GM19239 (cell line): ENCODE results near the gene KLHL2.
A peak's percentile ranks its signal among the peaks of the same experiment; 100 is the strongest.
"Not testable (repeated sequence)": the region's sequence is repeated elsewhere in the genome, so short reads cannot be mapped to it uniquely, and the experiment has no call there.

Source experiments
- DNase-seq: peaks from one replicate; pipeline ENCODE4 v3.0.0; 2011; ENCODE audit warnings: low spot score; ENCODE audit not compliant: insufficient read length
- FAIRE-seq: peaks from 2 replicates; lab custom pipeline; 2011; peaks lifted over from hg19 to GRCh38; lab: Jason Lieb, UNC

Gene KLHL2

GRCh38 chr4:165229490-165230200 is 22.3 kb downstream of the KLHL2 start:
- FAIRE-seq: peak; percentile 86
- DNase-seq: not testable (repeated sequence)

DNA sequence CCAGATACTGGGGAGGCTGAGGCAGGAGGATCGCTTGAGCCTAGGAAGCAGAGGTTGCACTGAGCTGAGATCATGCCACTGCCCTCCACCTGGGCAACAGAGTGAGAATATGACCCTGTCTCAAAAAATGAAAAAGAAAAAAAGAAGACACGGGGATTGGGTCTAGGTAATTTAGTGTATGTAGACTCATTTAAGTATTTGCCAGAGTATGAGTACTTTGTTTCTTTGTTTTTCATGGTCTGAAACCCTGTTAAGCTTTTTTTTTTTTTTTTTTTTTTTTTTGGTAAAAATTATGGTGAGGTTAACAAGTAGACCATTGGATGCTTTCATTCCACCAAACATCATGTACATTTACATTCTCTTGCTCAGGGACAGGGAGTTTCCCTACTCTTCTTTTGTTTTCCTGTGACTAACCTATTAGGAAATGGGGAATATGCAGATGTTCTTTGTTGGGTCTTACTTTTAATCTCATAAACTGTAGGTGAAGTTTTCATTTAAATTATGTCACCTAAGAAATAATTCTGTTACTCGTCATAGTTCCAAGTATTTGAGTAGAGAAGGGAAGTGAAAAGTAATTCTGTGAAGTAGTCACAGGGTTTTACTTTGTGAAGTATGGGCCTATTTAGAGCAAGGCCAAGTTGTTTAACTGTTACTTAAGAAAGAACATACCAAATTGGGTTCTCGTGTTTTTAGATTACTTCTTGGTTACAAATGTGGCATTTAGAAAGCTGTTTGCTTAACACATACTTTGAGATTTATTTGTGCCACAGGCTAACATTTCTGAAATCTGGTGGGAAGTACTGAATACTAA is 25.5 kb downstream of the KLHL2 start:
- not testable (repeated sequence) for DNase-seq
- FAIRE-seq: peak; percentile 89

GRCh38 chr4:165234766-165235165 is 27.4 kb downstream of the KLHL2 start:
- FAIRE-seq (no peak), DNase-seq (no peak)

DNA sequence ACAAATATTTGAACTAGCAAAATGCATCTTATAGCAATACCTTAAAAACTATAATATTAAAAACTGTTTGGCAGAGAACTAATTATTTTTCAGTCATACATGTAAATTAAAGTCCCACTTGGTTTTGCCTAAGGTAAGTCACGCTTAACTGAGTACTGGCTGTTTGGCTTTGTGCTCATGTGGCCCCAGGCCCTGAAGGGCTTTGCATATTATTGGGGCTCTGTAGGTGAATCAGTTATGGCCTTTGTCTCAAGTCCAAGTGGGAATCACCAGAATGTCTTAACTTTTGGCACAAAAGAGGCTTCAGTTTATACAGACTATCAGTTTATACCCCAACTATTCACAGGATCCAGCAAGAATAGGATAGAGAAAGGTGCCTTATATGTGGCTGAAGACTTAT is 29.5 kb downstream of the KLHL2 start:
- not testable (repeated sequence) for FAIRE-seq, DNase-seq

DNA sequence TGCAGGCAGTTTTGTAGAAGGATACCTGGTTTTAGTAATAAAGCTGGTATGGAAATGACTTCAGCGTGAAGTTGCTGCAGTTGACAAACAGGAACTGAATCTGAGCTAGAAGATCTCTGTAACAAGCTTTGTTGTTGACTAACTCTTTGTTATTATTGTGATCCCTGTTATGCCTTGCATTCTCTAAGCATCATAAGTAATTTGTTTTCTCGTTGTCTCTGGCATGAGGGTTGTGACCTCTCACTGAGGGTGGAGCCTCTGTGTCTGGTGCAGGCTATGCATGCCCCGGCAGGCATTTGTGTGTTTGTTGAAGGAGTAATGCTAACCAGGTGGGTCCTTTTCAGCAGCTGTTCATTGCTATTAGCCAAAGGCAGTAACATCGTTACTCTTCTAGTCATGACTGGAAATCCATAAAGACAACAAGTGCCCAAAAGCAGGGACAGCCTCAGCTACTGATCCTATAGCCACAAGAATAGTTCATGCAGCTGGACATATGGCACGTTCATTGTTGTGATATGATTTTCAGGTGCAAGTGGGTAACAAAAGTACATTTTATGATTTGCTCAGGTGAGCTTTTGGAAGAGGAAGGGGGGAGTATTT is 30.8 kb downstream of the KLHL2 start:
- not testable (repeated sequence) for FAIRE-seq, DNase-seq

- peak; percentile 40 for FAIRE-seq
- not testable (repeated sequence) for DNase-seq
These were observed 33.4 kb downstream of the KLHL2 start for GRCh38 chr4:165240761-165241160.

DNA sequence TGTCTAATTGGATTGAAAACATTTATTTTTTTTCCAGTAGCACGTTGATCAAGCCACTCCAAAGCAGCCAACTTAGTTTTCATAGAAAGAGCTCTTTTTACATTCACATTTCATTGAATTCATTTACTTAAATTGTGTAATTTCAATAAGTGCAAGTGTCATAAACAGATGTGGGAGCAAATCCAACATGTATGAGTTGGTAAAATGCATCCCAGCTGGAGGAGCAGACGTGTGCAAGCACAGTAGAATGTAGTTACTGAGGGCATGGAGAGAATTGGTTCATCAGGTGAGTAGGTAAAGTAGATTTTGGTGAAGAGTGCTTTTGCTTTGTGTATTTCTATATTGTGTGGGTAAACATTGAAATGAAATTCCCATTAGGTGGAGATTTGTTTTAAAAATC is 36.8 kb downstream of the KLHL2 start:
- FAIRE-seq, DNase-seq: not testable (repeated sequence)

DNA sequence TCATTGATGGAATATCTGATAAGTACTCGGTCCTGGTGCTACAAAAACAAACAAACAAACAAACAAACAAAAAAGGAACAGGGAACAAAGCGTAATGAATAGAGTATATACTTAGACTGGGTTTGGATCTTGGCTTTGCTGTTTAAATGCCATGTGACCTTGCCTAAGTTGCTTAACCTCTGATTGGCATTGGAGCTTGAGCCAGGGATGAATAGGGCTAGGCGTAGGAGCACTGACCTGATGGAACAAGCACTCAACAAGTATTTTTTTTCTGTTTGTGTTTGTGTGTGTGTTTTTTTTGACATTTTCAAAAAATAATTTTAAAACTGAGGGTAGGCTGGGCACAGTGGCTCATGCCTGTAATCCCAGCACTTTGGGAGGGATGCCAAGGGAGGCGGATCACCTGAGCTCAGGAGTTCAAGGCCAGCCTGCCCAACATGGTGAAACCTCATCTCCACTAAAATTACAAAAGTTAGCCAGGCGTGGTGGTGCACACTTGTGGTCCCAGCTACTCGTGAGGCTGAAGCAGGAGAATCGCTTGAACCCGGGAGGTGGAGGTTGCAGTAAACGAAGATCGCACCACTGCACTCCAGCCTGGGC is 37.3 kb downstream of the KLHL2 start:
- FAIRE-seq, DNase-seq: not testable (repeated sequence)

- DNase-seq: no peak
- peak; percentile 71 for FAIRE-seq
These were observed 40.7 kb downstream of the KLHL2 start for GRCh38 chr4:165248102-165248501.

GRCh38 chr4:165248904-165249303 is 41.5 kb downstream of the KLHL2 start:
- not testable (repeated sequence) for FAIRE-seq, DNase-seq

DNA sequence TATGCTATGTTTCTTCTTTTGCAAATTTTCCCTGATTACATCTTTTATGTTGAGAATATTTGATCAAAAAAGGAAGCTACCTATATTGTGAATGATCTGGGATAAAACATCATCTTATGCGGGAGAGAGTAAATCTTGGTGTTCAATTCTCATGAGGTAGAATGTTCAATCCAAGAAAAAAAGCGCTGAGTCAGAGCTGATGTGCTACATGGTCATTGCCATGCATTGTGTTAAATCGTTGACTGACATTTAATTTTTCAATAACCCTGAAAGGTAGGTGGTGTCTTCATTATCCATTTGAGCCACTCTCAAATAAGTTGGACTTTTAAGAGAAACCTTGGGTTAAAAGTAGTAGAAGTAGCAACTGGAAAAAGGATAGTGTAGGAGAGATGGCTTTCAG is 47.4 kb downstream of the KLHL2 start:
- DNase-seq, FAIRE-seq: not testable (repeated sequence)

- FAIRE-seq (peak; percentile 98), DNase-seq (peak; percentile 14)
These were observed 48.1 kb downstream of the KLHL2 start for GRCh38 chr4:165255439-165255838.

- DNase-seq: not testable (repeated sequence)
- FAIRE-seq: peak; percentile 93
These were observed 48.8 kb downstream of the KLHL2 start for GRCh38 chr4:165256074-165256659.

- not testable (repeated sequence) for DNase-seq
- peak; percentile 71 for FAIRE-seq
These were observed 52.4 kb downstream of the KLHL2 start for GRCh38 chr4:165259776-165260175.

GRCh38 chr4:165262306-165262705 is 54.9 kb downstream of the KLHL2 start:
- not testable (repeated sequence) for FAIRE-seq

DNA sequence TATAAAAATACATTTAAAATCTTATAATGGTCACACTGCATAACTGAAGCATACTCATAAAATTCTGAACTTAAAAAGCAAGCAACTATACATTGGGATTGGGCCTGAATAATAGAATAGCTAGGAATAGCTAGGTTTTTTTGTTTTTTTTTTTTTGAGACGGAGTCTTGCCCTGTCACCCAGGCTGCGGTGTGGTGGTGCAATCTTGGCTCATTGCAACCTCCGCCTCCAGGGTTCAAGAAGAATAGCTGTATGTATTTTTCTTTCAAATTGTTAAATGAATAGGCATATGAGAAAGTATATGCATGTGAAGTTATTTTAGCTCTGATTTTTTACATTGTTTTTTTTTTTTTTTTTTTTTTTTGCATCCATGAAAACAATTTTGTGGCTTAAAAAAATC is 56.1 kb downstream of the KLHL2 start:
- DNase-seq, FAIRE-seq: not testable (repeated sequence)

More at GRCh38 chr4:165262306-165262705, 54.9 kb downstream of the KLHL2 start:
- DNase-seq: not testable (repeated sequence)

DNA sequence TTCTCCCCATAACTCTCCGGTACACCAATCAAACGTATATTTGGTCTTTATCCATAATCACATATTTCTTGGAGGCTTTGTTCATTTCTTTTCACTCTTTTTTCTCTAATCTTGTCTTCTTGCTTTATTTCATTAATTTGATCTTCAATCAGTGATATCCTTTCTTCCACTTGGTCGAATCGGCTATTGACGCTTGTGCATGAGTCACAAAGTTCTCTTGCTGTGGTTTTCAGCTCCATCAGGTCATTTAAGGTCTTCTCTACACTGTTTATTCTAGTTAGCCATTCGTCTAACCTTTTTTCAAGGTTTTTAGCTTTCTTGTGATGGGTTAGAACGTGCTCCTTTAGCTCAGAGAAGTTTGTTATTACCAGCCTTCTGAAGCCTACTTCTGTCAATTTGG is 62.6 kb downstream of the KLHL2 start:
- DNase-seq: not testable (repeated sequence)

GRCh38 chr4:165273443-165273842 is 66.1 kb downstream of the KLHL2 start:
- DNase-seq, FAIRE-seq: not testable (repeated sequence)

More for the DNA sequence above, 62.6 kb downstream of the KLHL2 start:
- not testable (repeated sequence) for FAIRE-seq

DNA sequence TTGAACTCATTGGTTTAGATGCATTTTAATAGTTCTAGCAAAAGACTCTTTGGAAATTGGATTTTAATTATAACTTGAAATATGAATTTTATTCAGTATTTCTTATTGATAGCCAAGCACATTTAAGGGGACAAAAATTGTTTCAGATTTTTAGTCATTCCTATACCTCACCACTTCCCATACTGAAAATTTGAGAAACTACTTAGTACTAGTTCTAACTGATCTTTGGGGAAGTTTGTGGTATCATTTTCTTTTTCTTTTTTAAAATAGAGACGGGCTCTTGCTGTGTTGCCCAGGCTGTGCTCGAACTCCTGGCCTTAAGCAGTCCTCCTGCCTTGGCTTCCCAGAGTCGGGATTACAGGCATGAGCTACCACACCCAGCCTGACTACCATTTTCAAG is 68.0 kb downstream of the KLHL2 start:
- FAIRE-seq, DNase-seq: not testable (repeated sequence)

DNA sequence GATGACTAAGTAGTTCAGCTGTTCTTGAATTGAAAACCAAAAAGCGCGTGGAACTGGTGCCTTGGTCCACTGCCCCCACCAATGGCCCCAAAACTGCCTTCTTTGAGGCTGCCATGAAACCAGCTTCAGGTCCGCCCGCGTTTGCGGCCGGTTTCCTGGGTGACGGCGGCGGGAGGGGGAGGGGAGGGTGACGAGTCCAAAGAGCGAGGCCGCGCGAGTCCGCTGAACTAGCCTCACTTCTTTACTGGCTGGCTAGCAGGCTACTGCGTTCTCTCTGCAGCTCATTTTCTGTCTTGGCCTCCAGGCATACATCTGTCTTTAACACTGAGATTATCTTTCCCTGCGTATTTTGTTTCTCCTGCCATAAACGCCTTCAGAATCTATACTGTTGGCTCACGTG is 72.2 kb downstream of the KLHL2 start:
- FAIRE-seq, DNase-seq: not testable (repeated sequence)
